ENCODE results near the gene DLD. TPM values are rescaled to one million over a fixed set of nuclear protein-coding genes. Genes with fewer than 3 reads are reported as not detected.

DLD gene
- total and polyA plus RNA-seq, 2 of the 13 experiments (the other 11 are each of a cell fraction or from before 2014, with no cell fraction given) = 56.8 to 95.2 TPM

DNA sequence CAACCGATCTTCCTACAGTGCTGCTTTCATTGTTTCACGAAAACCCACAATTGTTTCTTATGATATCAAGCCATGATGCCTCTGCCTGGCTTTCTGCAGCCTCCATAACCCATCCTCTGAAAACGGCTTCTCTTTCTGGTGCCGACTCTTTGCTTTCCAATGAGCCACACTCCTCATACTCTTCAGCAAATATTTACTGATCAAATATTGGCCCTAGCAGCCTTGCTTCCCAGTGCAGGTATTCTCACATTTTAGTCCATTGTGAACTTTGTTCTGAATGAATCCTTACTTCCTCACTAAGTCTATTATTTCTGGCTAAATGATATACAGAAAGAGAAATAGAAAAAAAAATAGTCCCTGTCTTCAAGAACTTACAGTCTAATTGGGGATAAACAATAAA, 76.4 kb downstream of the DLD start (continued):
- TF ChIP-seq, protein P1, sequence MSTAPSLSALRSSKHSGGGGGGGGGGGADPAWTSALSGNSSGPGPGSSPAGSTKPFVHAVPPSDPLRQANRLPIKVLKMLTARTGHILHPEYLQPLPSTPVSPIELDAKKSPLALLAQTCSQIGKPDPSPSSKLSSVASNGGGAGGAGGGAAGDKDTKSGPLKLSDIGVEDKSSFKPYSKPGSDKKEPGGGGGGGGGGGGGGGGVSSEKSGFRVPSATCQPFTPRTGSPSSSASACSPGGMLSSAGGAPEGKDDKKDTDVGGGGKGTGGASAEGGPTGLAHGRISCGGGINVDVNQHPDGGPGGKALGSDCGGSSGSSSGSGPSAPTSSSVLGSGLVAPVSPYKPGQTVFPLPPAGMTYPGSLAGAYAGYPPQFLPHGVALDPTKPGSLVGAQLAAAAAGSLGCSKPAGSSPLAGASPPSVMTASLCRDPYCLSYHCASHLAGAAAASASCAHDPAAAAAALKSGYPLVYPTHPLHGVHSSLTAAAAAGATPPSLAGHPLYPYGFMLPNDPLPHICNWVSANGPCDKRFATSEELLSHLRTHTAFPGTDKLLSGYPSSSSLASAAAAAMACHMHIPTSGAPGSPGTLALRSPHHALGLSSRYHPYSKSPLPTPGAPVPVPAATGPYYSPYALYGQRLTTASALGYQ (CRISPR knock-in tag; IDR thresholded peaks at IDR 0.05) = peak; percentile 91
- TF ChIP-seq RELA (CRISPR knock-in tag; IDR thresholded peaks at IDR 0.05) (no peak), ZNF431 (CRISPR knock-in tag; IDR thresholded peaks at IDR 0.05; ENCODE audit: borderline replicate concordance, low read depth) (no peak), MIER3 (CRISPR knock-in tag; IDR thresholded peaks at IDR 0.05; ENCODE audit: borderline replicate concordance) (no peak), ONECUT2 (CRISPR knock-in tag; IDR thresholded peaks at IDR 0.05) (peak; percentile 27; the same call in 1 of the 2 replicates), MEF2D (CRISPR knock-in tag; IDR thresholded peaks at IDR 0.05) (no peak), ZNF124 (CRISPR knock-in tag; IDR thresholded peaks at IDR 0.05) (peak; percentile 71; the same call in 1 of the 2 replicates), TSC22D2 (CRISPR knock-in tag; IDR thresholded peaks at IDR 0.05; ENCODE audit: borderline replicate concordance) (no peak), AHR (CRISPR knock-in tag; IDR thresholded peaks at IDR 0.05) (no peak), ZNF790 (CRISPR knock-in tag; IDR thresholded peaks at IDR 0.05; ENCODE audit: borderline replicate concordance) (no peak), SMYD3 (CRISPR knock-in tag; IDR thresholded peaks at IDR 0.05) (0 out of 2 replicates have a peak, but pooled peaks have one; percentile 51), SOX5 (CRISPR knock-in tag; IDR thresholded peaks at IDR 0.05; ENCODE audit: borderline replicate concordance) (peak; percentile 91), ZNF816 (CRISPR knock-in tag; IDR thresholded peaks at IDR 0.05; ENCODE audit: borderline replicate concordance) (no peak), FLYWCH1 (CRISPR knock-in tag; IDR thresholded peaks at IDR 0.05) (no peak), ZNF354B (CRISPR knock-in tag; IDR thresholded peaks at IDR 0.05) (no peak)
- TF ChIP-seq, protein P2, sequence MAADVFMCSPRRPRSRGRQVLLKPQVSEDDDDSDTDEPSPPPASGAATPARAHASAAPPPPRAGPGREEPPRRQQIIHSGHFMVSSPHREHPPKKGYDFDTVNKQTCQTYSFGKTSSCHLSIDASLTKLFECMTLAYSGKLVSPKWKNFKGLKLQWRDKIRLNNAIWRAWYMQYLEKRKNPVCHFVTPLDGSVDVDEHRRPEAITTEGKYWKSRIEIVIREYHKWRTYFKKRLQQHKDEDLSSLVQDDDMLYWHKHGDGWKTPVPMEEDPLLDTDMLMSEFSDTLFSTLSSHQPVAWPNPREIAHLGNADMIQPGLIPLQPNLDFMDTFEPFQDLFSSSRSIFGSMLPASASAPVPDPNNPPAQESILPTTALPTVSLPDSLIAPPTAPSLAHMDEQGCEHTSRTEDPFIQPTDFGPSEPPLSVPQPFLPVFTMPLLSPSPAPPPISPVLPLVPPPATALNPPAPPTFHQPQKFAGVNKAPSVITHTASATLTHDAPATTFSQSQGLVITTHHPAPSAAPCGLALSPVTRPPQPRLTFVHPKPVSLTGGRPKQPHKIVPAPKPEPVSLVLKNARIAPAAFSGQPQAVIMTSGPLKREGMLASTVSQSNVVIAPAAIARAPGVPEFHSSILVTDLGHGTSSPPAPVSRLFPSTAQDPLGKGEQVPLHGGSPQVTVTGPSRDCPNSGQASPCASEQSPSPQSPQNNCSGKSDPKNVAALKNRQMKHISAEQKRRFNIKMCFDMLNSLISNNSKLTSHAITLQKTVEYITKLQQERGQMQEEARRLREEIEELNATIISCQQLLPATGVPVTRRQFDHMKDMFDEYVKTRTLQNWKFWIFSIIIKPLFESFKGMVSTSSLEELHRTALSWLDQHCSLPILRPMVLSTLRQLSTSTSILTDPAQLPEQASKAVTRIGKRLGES (CRISPR knock-in tag; IDR thresholded peaks at IDR 0.05; ENCODE audit: borderline replicate concordance) = no peak
- TF ChIP-seq, protein P3, sequence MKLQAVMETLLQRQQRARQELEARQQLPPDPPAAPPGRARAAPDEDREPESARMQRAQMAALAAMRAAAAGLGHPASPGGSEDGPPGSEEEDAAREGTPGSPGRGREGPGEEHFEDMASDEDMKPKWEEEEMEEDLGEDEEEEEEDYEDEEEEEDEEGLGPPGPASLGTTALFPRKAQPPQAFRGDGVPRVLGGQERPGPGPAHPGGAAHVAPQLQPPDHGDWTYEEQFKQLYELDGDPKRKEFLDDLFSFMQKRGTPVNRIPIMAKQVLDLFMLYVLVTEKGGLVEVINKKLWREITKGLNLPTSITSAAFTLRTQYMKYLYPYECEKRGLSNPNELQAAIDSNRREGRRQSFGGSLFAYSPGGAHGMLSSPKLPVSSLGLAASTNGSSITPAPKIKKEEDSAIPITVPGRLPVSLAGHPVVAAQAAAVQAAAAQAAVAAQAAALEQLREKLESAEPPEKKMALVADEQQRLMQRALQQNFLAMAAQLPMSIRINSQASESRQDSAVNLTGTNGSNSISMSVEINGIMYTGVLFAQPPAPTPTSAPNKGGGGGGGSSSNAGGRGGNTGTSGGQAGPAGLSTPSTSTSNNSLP (IDR thresholded peaks at IDR 0.05; ENCODE audit: low read depth, low read length) = peak; percentile 64
- TF ChIP-seq, protein P4, sequence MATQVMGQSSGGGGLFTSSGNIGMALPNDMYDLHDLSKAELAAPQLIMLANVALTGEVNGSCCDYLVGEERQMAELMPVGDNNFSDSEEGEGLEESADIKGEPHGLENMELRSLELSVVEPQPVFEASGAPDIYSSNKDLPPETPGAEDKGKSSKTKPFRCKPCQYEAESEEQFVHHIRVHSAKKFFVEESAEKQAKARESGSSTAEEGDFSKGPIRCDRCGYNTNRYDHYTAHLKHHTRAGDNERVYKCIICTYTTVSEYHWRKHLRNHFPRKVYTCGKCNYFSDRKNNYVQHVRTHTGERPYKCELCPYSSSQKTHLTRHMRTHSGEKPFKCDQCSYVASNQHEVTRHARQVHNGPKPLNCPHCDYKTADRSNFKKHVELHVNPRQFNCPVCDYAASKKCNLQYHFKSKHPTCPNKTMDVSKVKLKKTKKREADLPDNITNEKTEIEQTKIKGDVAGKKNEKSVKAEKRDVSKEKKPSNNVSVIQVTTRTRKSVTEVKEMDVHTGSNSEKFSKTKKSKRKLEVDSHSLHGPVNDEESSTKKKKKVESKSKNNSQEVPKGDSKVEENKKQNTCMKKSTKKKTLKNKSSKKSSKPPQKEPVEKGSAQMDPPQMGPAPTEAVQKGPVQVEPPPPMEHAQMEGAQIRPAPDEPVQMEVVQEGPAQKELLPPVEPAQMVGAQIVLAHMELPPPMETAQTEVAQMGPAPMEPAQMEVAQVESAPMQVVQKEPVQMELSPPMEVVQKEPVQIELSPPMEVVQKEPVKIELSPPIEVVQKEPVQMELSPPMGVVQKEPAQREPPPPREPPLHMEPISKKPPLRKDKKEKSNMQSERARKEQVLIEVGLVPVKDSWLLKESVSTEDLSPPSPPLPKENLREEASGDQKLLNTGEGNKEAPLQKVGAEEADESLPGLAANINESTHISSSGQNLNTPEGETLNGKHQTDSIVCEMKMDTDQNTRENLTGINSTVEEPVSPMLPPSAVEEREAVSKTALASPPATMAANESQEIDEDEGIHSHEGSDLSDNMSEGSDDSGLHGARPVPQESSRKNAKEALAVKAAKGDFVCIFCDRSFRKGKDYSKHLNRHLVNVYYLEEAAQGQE (IDR thresholded peaks at IDR 0.05; ENCODE audit: borderline replicate concordance in 1 of 2, low read depth in 1 of 2, low read length in 2 of 2) = no peak
- TF ChIP-seq, protein P5, sequence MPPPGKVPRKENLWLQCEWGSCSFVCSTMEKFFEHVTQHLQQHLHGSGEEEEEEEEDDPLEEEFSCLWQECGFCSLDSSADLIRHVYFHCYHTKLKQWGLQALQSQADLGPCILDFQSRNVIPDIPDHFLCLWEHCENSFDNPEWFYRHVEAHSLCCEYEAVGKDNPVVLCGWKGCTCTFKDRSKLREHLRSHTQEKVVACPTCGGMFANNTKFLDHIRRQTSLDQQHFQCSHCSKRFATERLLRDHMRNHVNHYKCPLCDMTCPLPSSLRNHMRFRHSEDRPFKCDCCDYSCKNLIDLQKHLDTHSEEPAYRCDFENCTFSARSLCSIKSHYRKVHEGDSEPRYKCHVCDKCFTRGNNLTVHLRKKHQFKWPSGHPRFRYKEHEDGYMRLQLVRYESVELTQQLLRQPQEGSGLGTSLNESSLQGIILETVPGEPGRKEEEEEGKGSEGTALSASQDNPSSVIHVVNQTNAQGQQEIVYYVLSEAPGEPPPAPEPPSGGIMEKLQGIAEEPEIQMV (CRISPR knock-in tag; IDR thresholded peaks at IDR 0.05; ENCODE audit: low read depth) = no peak

All from HepG2 (cell line).